SH-SY5Y (cell line): ENCODE measurements around the gene TSKS.

Source experiments
- GATA2 ChIP-seq: IDR thresholded peaks from 2 replicates; pipeline ENCODE4 v1.6.1; 2011; ENCODE audit warnings: mild to moderate bottlenecking, low read depth, low read length
- GATA3 ChIP-seq: IDR thresholded peaks from 2 replicates; pipeline ENCODE4 v1.6.1; 2011; ENCODE audit warnings: low read depth, mild to moderate bottlenecking, low read length, moderate library complexity

GRCh38 chr19:49727217-49728030 lies 35.7 kb downstream of the TSKS start:
- TF ChIP-seq GATA3 = no peak
- TF ChIP-seq GATA2 = no peak
